B cell (primary cell): Measurements from ENCODE around the gene STX11. TPM values are rescaled to one million over a fixed set of nuclear protein-coding genes. Genes with fewer than 3 reads are reported as not detected.

ENCODE experiments used
- ATAC-seq: fragments of 200-7000 bp; cut with Tn5 transposase; one replicate; pipeline ENCODE4 v1.10.0; 2021; ENCODE audit warnings: low read depth, mild to moderate bottlenecking, moderate number of reproducible peaks, moderate library complexity
- CTCF ChIA-PET: fragments of 350-600 bp; sonication (Branson Sonifier 250); formaldehyde crosslinking; loops from one replicate; lab custom pipeline; 2021; ENCODE audit warnings: antibody characterized with exemption, inconsistent platforms; lab: Charles Lee
- POLR2A ChIA-PET: fragments of 350-600 bp; sonication (Branson Sonifier 250); formaldehyde crosslinking; loops from one replicate; lab custom pipeline; 2021; ENCODE audit warnings: antibody characterized with exemption; lab: Charles Lee
- DNase-seq: peaks from one replicate; pipeline ENCODE4 v3.0.0; 2013
- H2AFZ ChIP-seq: 2 replicates; pipeline ENCODE4 v1.6.1; 2012; ENCODE audit warnings: mild to moderate bottlenecking, low read depth, low read length; ENCODE audit not compliant: insufficient read depth, poor library complexity, severe bottlenecking
- H3K27ac ChIP-seq, 2 donors: 1 replicate in 1 of 2; 2 replicates in 1 of 2; pipeline ENCODE4 v1.5.1; 2012 to 2013; ENCODE audit warnings: low read length in 2 of 2, mild to moderate bottlenecking in 2 of 2, moderate library complexity in 1 of 2
- H3K27me3 ChIP-seq, 4 experiments: fragments of 200-600 bp in 1 of 4; sonication (generic) in 1 of 4; replicated peaks in 1 of 4; 1 replicate in 2 of 4; 2 replicates in 2 of 4; pipeline versions ENCODE4 v1.6.1 to v1.7.0; 2013 to 2016; ENCODE audit warnings: low read length in 3 of 4, mild to moderate bottlenecking in 2 of 4, mixed read lengths in 1 of 4, moderate library complexity in 1 of 4; ENCODE audit not compliant: insufficient read depth in 4 of 4, control insufficient read depth in 3 of 4; ENCODE audit errors: control extremely low read depth in 1 of 4
- H3K36me3 ChIP-seq, 2 experiments: replicated peaks in 1 of 2; 1 replicate in 1 of 2; 2 replicates in 1 of 2; pipeline versions ENCODE4 v1.6.1 to v1.7.1; 2013; ENCODE audit warnings: low read length in 1 of 2; ENCODE audit not compliant: insufficient read depth in 2 of 2, control insufficient read depth in 1 of 2; ENCODE audit errors: control extremely low read depth in 1 of 2, extremely low read depth in 1 of 2
- H3K4me1 ChIP-seq, 2 donors: fragments of 200-600 bp in 1 of 2; sonication (generic) in 1 of 2; 1 replicate in 1 of 2; 2 replicates in 1 of 2; pipeline versions ENCODE4 v1.5.1 to v1.6.1; 2013 to 2017; ENCODE audit warnings: low read length in 2 of 2; ENCODE audit not compliant: control insufficient read depth in 2 of 2, insufficient read depth in 2 of 2
- H3K4me2 ChIP-seq: replicated peaks from 2 replicates; pipeline ENCODE3; 2012; ENCODE audit warnings: mild to moderate bottlenecking, low read depth, low read length; ENCODE audit not compliant: poor library complexity, severe bottlenecking
- H3K4me3 ChIP-seq, 5 experiments: fragments of 200-600 bp in 1 of 5; sonication (generic) in 1 of 5; 1 replicate in 3 of 5; 2 replicates in 2 of 5; pipeline versions ENCODE4 v1.5.1 to v1.7.0; 2011 to 2016; ENCODE audit warnings: low read length in 4 of 5, mild to moderate bottlenecking in 4 of 5, low read depth in 2 of 5, control low read depth in 1 of 5, moderate library complexity in 1 of 5; ENCODE audit not compliant: insufficient read depth in 1 of 5; ENCODE audit errors: control extremely low read depth in 1 of 5, extremely low read depth in 1 of 5
- H3K79me2 ChIP-seq: fragments of 200-600 bp; sonication (generic); one replicate; pipeline ENCODE4 v1.6.0; 2016; ENCODE audit warnings: low read length; ENCODE audit not compliant: control insufficient read depth, insufficient read depth
- H3K9ac ChIP-seq: fragments of 200-600 bp; sonication (generic); 2 replicates; pipeline ENCODE4 v1.6.1; 2017; ENCODE audit warnings: mild to moderate bottlenecking, low read length, moderate library complexity
- H3K9me3 ChIP-seq, 3 donors: one replicate each; pipeline versions ENCODE4 v1.6.1 to v1.7.1; 2013; ENCODE audit warnings: low read length in 2 of 3; ENCODE audit not compliant: control insufficient read depth in 2 of 3, insufficient read depth in 1 of 3; ENCODE audit errors: control extremely low read depth in 1 of 3
- H4K20me1 ChIP-seq: 2 replicates; pipeline ENCODE4 v1.6.0; 2012; ENCODE audit warnings: mild to moderate bottlenecking, low read length; ENCODE audit not compliant: insufficient read depth, control insufficient read depth, poor library complexity, severe bottlenecking
- H3K27ac Mint-ChIP-seq: one replicate; pipeline ENCODE4 v1.8.0; 2021; ENCODE audit warnings: mixed read lengths
- H3K27me3 Mint-ChIP-seq: one replicate; pipeline ENCODE4 v1.8.0; 2021; ENCODE audit warnings: mixed read lengths
- H3K4me1 Mint-ChIP-seq: one replicate; pipeline ENCODE4 v1.8.0; 2021; ENCODE audit warnings: mixed read lengths
- H3K4me3 Mint-ChIP-seq: one replicate; pipeline ENCODE4 v1.8.0; 2021; ENCODE audit warnings: mixed read lengths
- H3K9me3 Mint-ChIP-seq: one replicate; pipeline ENCODE4 v1.8.0; 2022; ENCODE audit warnings: mixed read lengths; ENCODE audit not compliant: insufficient read depth
- CTCF ChIP-seq: fragments of 200-600 bp; IDR thresholded peaks from one replicate; pipeline ENCODE4 v1.8.0; 2022; ENCODE audit warnings: antibody characterized with exemption, mild to moderate bottlenecking
- EZH2 ChIP-seq: IDR thresholded peaks from 2 replicates; pipeline ENCODE4 v1.6.1; 2012; ENCODE audit warnings: borderline replicate concordance, low read depth, mild to moderate bottlenecking, moderate library complexity, low read length; ENCODE audit not compliant: insufficient read depth, poor library complexity, severe bottlenecking
- WGBS: methylation state at CpG from one replicate; pipeline ENCODE4 v1.1.5; 2013; ENCODE audit warnings: missing lambda C conversion rate; ENCODE audit not compliant: insufficient coverage; 5-methylcytosine and 5-hydroxymethylcytosine counted together
- intact Hi-C: fragments of 100-400 bp; cut with micrococcal nuclease; formaldehyde crosslinking; loops from one replicate; pipeline ENCODE4 v1.10.0; 2022
- polyA plus RNA-seq: library from polyadenylated mRNA; depleted of rRNA; stranded (reverse); fragments of >200 nt; gene quantifications from 2 replicates; pipeline ENCODE4 v1.2.3, GENCODE V29; 2012
- total RNA-seq, 2 donors: library from RNA; stranded (reverse); fragments of 120-200 nt in 1 of 2; gene quantifications; 1 replicate in 1 of 2; 2 replicates in 1 of 2; pipeline versions ENCODE4 v1.2.3 to v1.2.4, GENCODE V29; 2013 to 2022

Gene STX11
- total and polyA plus RNA-seq, 2 donors (not counting 1 experiment from before 2014, with no cell fraction given) = 10.3 to 14.6 TPM

GRCh38 chr6:144138542-144138941 lies 11.8 kb upstream of the STX11 start:
- H3K36me3 ChIP-seq = no peaks in the 10 kb centered on the region
- no peaks in the 10 kb centered on the region for H3K9me3 ChIP-seq
- H4K20me1 ChIP-seq = no peaks in the 10 kb centered on the region
- H3K4me3 Mint-ChIP-seq = no peak overlapping the region
- no peak for DNase-seq
- ATAC-seq = no peak
- no peaks in the 10 kb centered on the region for H3K9me3 Mint-ChIP-seq
- H3K27me3 ChIP-seq = no peaks in the 10 kb centered on the region
- POLR2A ChIA-PET = no interaction called here
- no peak for TF ChIP-seq EZH2
- TF ChIP-seq CTCF = no peak
- 100% methylated on average over 1 of the region's 4 CpGs for WGBS
- no peak overlapping the region for H3K4me2 ChIP-seq
- H2AFZ ChIP-seq = no peak overlapping the region
- H3K27ac ChIP-seq = no peak overlapping the region
- H3K4me1 Mint-ChIP-seq = peaks cover 15% of the 10 kb centered on the region
- intact Hi-C loops = no loop called here
- H3K4me1 ChIP-seq = peaks cover 0 to 2% of the 10 kb centered on the region in 2 donors
- no peak overlapping the region for H3K27ac Mint-ChIP-seq
- H3K79me2 ChIP-seq = no peaks in the 10 kb centered on the region
- H3K4me3 ChIP-seq = no peak overlapping the region
- H3K9ac ChIP-seq = no peak overlapping the region
- CTCF ChIA-PET = interaction anchor here (1.1 kb wide), 1 partner anchor 24 kb away, joined by 4 read pairs; no protein-coding TSS in a partner anchor
- H3K27me3 Mint-ChIP-seq = peaks cover 3% of the 10 kb centered on the region

- no peaks in the 10 kb centered on the region for H3K79me2 ChIP-seq
- DNase-seq (no peak), ATAC-seq (no peak)
- H4K20me1 ChIP-seq = no peaks in the 10 kb centered on the region
- H3K4me1 ChIP-seq = peaks cover 0 to 2% of the 10 kb centered on the region in 2 donors
- H3K9me3 ChIP-seq = no peaks in the 10 kb centered on the region
- H3K27me3 ChIP-seq = no peaks in the 10 kb centered on the region
- Mint-ChIP-seq H3K9me3 (no peaks in the 10 kb centered on the region), H3K4me1 (peaks cover 15% of the 10 kb centered on the region), H3K27me3 (peaks cover 3% of the 10 kb centered on the region), H3K27ac (no peak overlapping the region), H3K4me3 (no peak overlapping the region)
- TF ChIP-seq EZH2 (no peak), CTCF (no peak)
- intact Hi-C loops = no loop called here
- no peak overlapping the region for H3K27ac ChIP-seq
- H2AFZ ChIP-seq = no peak overlapping the region
- CTCF ChIA-PET = no interaction called here
- H3K4me2 ChIP-seq = no peak overlapping the region
- H3K4me3 ChIP-seq = no peak overlapping the region
- H3K36me3 ChIP-seq = no peaks in the 10 kb centered on the region
- no CpG with 5 or more reads among the region's 3 CpGs for WGBS
- no peak overlapping the region for H3K9ac ChIP-seq
- POLR2A ChIA-PET = no interaction called here
Measured at GRCh38 chr6:144139817-144140216, 10.5 kb upstream of the STX11 start.
